ENCODE results near the gene CAND1.

The CAND1 gene

DNA sequence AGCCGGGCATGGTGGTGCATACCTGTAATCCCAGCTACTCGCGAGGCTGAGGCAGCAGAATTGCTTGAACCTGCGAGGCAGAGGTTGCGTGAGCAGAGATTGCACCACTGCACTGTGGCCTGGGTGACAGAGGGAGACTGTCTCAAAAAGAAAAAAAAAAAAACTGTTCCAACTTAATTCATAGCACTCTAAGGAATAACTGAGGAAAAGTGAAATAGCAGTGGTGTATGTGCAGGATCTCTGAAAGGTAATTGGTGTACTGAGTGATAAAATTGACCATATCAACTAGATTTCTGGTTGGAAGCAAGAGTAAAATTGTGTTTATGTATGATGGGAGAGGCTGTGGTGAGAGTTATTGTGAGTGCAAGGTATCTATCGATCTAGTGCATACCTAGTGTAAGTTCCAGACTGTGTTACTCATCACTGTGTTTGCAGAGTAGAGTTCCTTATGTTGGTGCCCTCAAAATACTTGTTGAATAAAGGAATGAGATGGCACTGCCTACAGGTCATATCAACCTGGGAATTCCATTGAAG is 6.3 kb downstream of the CAND1 start:
- no peak for DNase-seq (ENCODE audit: low spot score)
- TF ChIP-seq, protein P1, sequence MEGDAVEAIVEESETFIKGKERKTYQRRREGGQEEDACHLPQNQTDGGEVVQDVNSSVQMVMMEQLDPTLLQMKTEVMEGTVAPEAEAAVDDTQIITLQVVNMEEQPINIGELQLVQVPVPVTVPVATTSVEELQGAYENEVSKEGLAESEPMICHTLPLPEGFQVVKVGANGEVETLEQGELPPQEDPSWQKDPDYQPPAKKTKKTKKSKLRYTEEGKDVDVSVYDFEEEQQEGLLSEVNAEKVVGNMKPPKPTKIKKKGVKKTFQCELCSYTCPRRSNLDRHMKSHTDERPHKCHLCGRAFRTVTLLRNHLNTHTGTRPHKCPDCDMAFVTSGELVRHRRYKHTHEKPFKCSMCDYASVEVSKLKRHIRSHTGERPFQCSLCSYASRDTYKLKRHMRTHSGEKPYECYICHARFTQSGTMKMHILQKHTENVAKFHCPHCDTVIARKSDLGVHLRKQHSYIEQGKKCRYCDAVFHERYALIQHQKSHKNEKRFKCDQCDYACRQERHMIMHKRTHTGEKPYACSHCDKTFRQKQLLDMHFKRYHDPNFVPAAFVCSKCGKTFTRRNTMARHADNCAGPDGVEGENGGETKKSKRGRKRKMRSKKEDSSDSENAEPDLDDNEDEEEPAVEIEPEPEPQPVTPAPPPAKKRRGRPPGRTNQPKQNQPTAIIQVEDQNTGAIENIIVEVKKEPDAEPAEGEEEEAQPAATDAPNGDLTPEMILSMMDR (IDR thresholded peaks at IDR 0.05; ENCODE audit: borderline replicate concordance, control extremely low read depth, extremely low read depth, insufficient read depth, missing control alignments): no peak
- in situ Hi-C loops (cut with MboI; ENCODE audit: low sequenced_read_pairs, unreplicated experiment): no loop called here

DNA sequence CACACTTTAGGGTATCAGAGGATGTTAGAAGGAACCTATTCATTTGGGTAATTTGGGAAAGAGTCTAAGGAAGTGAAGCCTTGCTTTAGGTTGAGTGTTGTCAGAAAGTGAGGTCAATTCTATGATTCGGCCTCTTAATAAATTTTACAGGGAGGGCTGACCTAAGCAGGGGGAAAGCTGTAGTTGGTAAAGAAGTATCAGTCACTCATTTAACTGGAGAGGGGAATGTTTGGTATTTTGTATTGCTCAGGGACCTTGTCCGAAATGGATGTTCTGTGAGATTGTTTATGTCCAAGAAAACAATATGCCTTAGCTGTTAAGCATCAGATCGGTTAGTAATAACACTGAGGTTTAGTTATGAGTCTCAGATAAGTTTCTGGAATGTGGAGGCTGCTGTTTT is 7.3 kb downstream of the CAND1 start:
- TF ChIP-seq, protein P1 (IDR thresholded peaks at IDR 0.05; ENCODE audit: borderline replicate concordance, control extremely low read depth, extremely low read depth, insufficient read depth, missing control alignments): no peak
- in situ Hi-C loops (cut with MboI; ENCODE audit: low sequenced_read_pairs, unreplicated experiment): no loop called here
- no peak for DNase-seq (ENCODE audit: low spot score)

DNA sequence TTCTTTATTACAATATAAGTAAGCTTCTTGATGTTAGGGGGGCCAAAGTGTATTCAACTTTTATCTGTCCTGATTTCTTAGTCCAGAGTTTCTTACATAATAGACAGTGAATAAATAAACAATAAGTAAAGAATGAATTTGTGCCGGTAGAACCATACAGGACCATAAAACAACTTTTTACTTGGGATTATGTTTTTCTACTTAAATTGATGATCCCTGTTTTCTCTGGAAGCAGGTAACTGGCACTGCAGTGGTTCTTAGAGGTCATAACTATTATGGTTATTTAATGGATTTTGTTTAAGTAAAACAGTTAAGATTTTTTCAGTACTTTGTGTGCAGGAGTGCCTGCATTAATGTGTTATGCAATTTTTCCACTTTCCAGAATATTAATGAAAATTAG is 10.5 kb downstream of the CAND1 start:
- TF ChIP-seq, protein P1 (IDR thresholded peaks at IDR 0.05; ENCODE audit: borderline replicate concordance, control extremely low read depth, extremely low read depth, insufficient read depth, missing control alignments): no peak
- in situ Hi-C loops (cut with MboI; ENCODE audit: low sequenced_read_pairs, unreplicated experiment): no loop called here
- no peak for DNase-seq (ENCODE audit: low spot score)

DNA sequence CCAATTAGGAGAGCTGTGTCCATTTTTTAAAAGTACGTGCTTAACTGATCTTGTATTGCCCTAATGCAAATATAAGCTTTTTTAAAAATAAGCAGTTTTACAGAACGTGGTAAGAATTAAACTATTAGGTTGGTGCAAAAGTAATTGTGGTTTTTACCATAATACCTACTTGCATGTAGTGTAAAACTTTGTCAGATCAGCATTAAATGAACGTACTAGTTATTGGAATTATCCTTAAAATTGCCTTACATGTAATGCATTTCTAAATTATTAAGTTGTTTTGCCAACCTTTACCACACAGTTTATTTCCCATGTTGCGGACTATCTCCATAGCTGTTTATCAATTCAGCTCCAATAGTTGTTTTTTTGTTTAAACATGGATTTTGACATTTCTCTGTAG is 10.9 kb downstream of the CAND1 start:
- in situ Hi-C loops (cut with MboI; ENCODE audit: low sequenced_read_pairs, unreplicated experiment): no loop called here
- DNase-seq (ENCODE audit: low spot score): no peak
- TF ChIP-seq, protein P1 (IDR thresholded peaks at IDR 0.05; ENCODE audit: borderline replicate concordance, control extremely low read depth, extremely low read depth, insufficient read depth, missing control alignments): no peak

DNA sequence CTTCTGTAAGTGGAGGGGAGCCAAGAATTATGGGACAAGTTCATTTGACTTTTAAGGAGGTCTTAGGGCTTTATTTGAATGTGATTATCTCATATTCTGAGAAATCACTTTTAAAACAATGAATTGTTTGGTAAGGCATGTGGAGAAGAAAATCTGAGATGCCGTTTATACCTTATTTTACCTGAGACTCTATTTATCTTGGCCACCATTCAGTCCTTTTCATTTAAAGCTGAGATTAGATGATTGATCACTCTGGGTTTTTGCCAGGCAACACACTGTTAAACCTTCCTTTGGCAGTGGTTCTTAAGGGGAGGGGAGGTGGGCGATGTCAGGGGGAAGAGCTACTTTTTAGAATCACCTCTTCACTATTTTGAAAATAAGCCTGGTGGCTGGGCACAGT is 11.4 kb downstream of the CAND1 start:
- no peak for DNase-seq (ENCODE audit: low spot score)
- in situ Hi-C loops (cut with MboI; ENCODE audit: low sequenced_read_pairs, unreplicated experiment): no loop called here
- TF ChIP-seq, protein P1 (IDR thresholded peaks at IDR 0.05; ENCODE audit: borderline replicate concordance, control extremely low read depth, extremely low read depth, insufficient read depth, missing control alignments): no peak

DNA sequence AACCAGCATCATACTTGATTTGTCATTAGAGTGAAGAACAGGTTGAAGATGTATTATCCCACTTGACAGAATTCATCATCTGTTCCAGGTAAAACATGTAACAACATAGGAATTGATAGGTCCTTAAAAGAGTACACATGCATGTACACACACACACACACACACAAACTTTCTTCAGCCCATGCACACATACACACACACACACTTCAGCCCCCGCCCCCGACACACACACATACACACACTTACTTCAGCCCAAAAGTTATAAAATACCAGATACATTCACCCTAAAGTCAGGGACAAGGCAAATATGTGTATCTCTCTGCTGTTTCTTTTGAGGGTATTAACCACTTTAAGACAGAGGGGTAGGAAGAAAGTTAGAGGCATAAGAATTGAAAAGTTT is 15.4 kb downstream of the CAND1 start:
- in situ Hi-C loops (cut with MboI; ENCODE audit: low sequenced_read_pairs, unreplicated experiment): no loop called here
- TF ChIP-seq, protein P1 (IDR thresholded peaks at IDR 0.05; ENCODE audit: borderline replicate concordance, control extremely low read depth, extremely low read depth, insufficient read depth, missing control alignments): no peak
- DNase-seq (ENCODE audit: low spot score): no peak

DNA sequence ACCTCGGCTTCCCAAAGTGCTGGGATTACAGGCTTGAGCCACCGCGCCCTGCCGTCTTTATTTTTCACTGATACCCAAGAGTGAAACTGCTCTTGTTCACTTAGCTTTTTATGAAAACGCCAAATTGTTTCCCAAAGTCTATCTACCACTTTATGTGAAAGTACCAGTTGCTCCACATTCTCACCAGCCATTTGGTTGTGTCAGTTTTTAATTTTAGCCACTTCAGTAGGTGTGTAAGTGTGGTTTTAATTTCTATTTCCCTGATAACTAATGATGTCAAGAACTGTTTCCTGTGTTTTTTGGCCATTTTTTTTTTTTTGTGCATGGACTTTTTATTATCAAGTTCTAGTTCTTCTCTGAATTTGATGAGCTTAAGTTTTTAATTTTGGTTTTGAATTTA is 17.1 kb downstream of the CAND1 start:
- TF ChIP-seq, protein P1 (IDR thresholded peaks at IDR 0.05; ENCODE audit: borderline replicate concordance, control extremely low read depth, extremely low read depth, insufficient read depth, missing control alignments): no peak
- in situ Hi-C loops (cut with MboI; ENCODE audit: low sequenced_read_pairs, unreplicated experiment): no loop called here
- no peak for DNase-seq (ENCODE audit: low spot score)
